GM13976 (cell line): ENCODE measurements around the gene SSH2.

Source experiments
- DNase-seq: peaks from one replicate; pipeline ENCODE4 v3.0.0; 2012; ENCODE audit warnings: low spot score
- in situ Hi-C: fragments of 300-500 bp; cut with MboI; formaldehyde crosslinking; loops from one replicate; pipeline ENCODE4 v1.12.0; 2022; ENCODE audit warnings: low sequenced_read_pairs, mixed read lengths, inconsistent platforms; ENCODE audit not compliant: unreplicated experiment
- TF ChIP-seq, protein P1 (sequence below): IDR thresholded peaks from 2 replicates; pipeline ENCODE4 v1.5.1; 2012; ENCODE audit warnings: borderline replicate concordance, mild to moderate bottlenecking; ENCODE audit not compliant: insufficient read depth; ENCODE audit errors: extremely low read depth, missing control alignments, control extremely low read depth

Gene SSH2

DNA sequence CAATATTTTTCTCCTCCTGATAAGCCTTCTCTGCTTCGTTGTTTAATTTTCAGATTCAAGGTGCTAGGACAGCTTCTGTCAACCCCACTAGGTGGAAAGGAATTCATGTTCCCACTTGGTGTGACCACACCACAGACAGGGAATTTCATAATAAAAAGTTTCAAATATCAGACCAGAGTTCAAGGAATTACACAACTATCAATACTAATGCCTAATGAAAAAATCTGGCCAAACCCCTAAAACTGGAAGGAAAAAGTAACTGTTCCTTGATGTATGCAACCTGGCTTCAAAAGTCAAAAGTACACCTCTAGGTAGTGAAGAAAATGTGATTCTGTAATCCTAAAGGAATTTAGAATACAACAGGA is 219.5 kb downstream of the SSH2 start:
- DNase-seq, result no peak
- in situ Hi-C loops, result no loop called here
- TF ChIP-seq, protein P1, sequence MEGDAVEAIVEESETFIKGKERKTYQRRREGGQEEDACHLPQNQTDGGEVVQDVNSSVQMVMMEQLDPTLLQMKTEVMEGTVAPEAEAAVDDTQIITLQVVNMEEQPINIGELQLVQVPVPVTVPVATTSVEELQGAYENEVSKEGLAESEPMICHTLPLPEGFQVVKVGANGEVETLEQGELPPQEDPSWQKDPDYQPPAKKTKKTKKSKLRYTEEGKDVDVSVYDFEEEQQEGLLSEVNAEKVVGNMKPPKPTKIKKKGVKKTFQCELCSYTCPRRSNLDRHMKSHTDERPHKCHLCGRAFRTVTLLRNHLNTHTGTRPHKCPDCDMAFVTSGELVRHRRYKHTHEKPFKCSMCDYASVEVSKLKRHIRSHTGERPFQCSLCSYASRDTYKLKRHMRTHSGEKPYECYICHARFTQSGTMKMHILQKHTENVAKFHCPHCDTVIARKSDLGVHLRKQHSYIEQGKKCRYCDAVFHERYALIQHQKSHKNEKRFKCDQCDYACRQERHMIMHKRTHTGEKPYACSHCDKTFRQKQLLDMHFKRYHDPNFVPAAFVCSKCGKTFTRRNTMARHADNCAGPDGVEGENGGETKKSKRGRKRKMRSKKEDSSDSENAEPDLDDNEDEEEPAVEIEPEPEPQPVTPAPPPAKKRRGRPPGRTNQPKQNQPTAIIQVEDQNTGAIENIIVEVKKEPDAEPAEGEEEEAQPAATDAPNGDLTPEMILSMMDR, result no peak

DNA sequence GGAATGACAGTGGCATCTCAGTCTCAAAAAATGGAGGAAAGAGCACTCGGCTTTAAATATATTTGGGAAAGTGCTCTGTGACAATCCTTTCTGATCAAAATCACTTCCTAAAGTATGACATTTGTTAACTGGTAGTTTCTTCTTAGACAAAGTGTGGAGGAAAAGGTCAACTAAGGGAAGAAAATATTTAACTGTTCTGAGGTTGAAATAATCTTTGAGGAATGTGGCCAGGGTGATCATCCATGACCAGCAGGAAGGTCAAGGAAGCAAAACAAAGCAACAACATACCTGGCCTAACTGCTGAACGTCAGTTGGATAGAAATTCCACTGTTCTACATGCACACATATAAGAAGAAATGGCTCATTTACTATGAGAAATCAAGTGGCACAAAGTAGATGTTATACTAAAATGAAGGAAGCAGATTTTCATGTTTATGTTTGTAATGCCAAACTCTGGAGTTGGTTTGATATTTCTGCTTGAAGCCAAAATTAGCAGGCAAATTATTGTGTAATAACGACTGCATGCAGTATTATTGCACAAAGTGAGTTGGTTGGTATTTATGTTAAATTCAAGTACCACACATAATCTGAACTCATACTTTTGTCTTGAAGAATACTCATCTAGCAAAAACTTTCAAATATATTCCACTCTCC is 220.0 kb downstream of the SSH2 start:
- DNase-seq, result no peak
- TF ChIP-seq, protein P1, result no peak
- in situ Hi-C loops, result no loop called here

DNA sequence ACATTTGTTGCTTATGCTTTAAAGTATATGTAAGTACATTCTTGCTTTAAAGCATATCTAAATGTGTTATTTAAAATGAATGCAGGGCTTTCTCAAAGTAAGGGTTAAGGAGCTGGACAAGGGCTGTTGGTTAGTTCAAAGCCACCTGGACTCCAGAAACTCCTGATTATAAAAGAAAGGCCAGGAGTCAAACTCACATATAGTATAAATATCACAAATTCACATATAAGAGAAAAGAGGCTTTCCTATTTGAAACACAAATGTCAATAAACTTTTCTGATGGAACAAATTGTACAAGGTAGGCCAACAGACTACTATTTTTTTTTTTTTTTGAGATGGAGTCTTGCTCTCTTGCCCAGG is 222.8 kb downstream of the SSH2 start:
- no peak for DNase-seq
- in situ Hi-C loops, result no loop called here

DNA sequence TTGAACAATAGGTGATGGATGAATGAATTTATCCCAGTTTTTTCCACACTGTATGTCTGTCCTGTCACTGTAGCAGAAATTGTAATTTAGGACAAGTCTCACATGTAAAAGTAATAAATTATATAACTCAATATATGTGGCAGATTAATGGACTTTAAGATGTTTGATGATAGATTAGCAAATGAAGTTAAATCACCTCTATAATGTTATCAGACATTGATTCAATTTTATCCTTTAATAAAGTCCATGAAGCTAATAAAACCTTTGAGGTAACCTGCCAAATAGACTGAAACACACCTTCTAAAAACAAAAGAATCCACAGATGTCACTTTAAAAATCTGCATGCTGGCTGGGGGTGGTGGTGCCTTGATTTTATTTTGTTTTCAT is 224.0 kb downstream of the SSH2 start:
- in situ Hi-C loops, result no loop called here
- TF ChIP-seq, protein P1, result no peak
- no peak for DNase-seq

More for the DNA sequence above, 222.8 kb downstream of the SSH2 start:
- TF ChIP-seq, protein P1, result no peak

DNA sequence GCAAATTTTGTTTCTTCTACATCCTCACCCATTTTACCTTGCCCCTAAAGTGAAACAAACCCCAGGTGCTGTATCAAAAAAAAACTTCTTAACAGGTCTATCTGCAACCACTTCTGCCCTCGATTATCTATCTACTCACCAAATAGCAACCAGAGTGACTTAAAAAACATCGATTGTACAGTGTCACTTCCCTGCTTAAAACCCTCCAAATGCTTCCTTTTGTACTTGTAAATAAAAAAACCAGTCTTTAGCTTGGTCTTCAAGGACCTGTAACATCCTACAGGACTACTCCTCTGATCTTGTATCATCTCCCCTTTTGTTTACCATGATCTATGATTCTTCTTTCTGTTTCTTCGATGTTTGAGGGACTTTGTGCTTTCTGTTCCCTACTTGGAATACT is 224.6 kb downstream of the SSH2 start:
- no peak for DNase-seq
- TF ChIP-seq, protein P1, result no peak
- in situ Hi-C loops, result no loop called here

DNA sequence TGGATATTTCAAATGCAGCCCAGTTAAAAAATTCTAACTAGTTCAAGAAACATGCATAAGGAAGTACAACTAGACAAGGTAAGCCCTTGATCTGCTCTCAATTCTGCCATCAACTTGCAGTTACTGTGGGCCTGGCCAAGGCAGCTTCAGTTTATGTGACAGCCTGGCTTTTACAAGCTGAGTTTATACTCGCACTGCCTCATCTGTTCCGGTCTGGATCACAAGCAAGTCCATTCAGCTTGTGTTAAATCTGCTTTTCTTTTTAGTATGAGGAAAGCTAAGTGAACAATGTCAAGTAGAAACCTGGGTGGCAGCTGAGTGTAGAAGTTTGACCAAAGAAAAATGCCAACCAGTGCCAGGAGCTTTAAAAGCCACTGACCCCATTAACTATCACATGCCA is 230.7 kb downstream of the SSH2 start:
- no peak for DNase-seq
- in situ Hi-C loops, result no loop called here
- TF ChIP-seq, protein P1, result no peak
